ENCODE measurements around the gene STIMATE. TPM values are rescaled to one million over a fixed set of nuclear protein-coding genes. Genes with fewer than 3 reads are reported as not detected.

The STIMATE gene
- total and polyA plus RNA-seq, 9 of the 15 experiments (the other 6 are each of a cell fraction or from before 2014, with no cell fraction given) = 0.14 to 7.7 (median 4.9) TPM

DNA sequence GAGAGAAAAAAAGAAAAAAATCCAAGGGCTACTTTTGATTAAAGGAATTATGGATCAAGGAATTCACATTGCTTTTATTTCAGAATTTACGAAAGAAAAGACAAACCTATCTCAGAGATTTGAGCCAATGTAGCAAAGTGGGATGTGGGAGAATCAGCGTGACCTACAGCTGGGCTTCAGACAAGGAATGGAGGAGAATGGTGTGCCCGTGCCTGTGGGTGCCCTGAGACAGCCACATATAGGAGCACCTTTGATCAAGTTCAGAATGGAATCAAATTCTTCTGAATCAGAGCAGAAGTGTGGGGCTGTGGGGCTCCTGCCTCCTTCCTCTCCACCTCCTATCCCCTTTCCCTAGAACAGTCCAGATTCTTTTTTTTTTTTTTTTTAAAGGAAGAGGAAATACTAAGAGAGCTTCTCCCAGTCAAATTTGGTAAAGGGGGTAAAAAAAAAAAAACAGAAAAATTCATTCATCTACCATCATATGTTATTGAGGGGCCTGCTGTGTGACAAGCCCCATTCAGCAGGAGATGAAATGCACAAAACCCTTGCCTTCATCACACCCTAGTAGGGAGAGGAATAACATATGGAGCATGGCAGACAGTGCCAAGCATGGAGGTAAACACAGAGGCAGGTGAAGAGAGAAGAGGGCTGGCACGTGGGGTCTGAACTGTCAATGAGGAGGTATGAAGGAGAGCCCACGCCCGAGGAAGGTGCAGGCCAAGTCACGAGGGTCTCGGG lies 37.5 kb downstream of the STIMATE start (continued):
- TF ChIP-seq ZBTB40 (IDR thresholded peaks at IDR 0.05) (no peak), ZBTB40 (CRISPR knock-in tag; IDR thresholded peaks at IDR 0.05) (no peak)

Data from K562 (cell line).